Testis (tissue), 3 donors: ENCODE results near the gene RNF149. TPM values are rescaled to one million over a fixed set of nuclear protein-coding genes. Genes with fewer than 3 reads are reported as not detected.

ENCODE experiments used
- DNase-seq: peaks from one replicate; pipeline ENCODE4 v3.0.0-alpha.2; 2019
- H3K27ac ChIP-seq, 2 donors: fragments of 200-600 bp; sonication (generic); one replicate each; pipeline ENCODE4 v1.5.1; 2019
- H3K27me3 ChIP-seq: fragments of 200-600 bp; sonication (generic); one replicate; pipeline ENCODE4 v1.5.1; 2019
- H3K36me3 ChIP-seq: fragments of 200-600 bp; sonication (generic); one replicate; pipeline ENCODE4 v1.5.1; 2017; ENCODE audit warnings: low read depth; ENCODE audit errors: missing control alignments
- H3K4me1 ChIP-seq: fragments of 200-600 bp; sonication (generic); one replicate; pipeline ENCODE4 v1.5.1; 2019
- H3K4me3 ChIP-seq, 2 donors: fragments of 200-600 bp; sonication (generic); one replicate each; pipeline ENCODE4 v1.5.1; 2017 to 2019
- H3K9me3 ChIP-seq: fragments of 200-600 bp; sonication (generic); one replicate; pipeline ENCODE4 v1.5.1; 2017
- CTCF ChIP-seq, 3 experiments: fragments of 450-650 bp in 2 of 3; fragments of 200-600 bp in 1 of 3; sonication (generic) in 1 of 3; IDR thresholded peaks; one replicate each; pipeline ENCODE4 v1.5.1; 2016 to 2019; ENCODE audit warnings: antibody characterized with exemption in 3 of 3, mild to moderate bottlenecking in 2 of 3, moderate library complexity in 1 of 3
- POLR2A ChIP-seq: fragments of 450-650 bp; IDR thresholded peaks from one replicate; pipeline ENCODE4 v1.6.1; 2017; ENCODE audit warnings: antibody characterized with exemption, mild to moderate bottlenecking, moderate library complexity
- WGBS, 2 donors: methylation state at CpG; one replicate each; pipeline ENCODE4 v1.1.5; 2018; 5-methylcytosine and 5-hydroxymethylcytosine counted together
- intact Hi-C: fragments of 100-400 bp; cut with DNase I; formaldehyde crosslinking; loops from one replicate; pipeline ENCODE4 v1.15.1; 2023; ENCODE audit warnings: low total_unique reads
- polyA plus RNA-seq: library from polyadenylated mRNA; stranded (reverse); fragments of 350-450 nt; fragmentation: Illumina TruSeq; extraction: RNeasy Lipid Tissue Mini Kit (QIAGEN cat#74804); gene quantifications from one replicate; pipeline ENCODE4 v1.2.3, GENCODE V29; 2014; ENCODE audit warnings: low read depth, low replicate concordance; ENCODE audit not compliant: insufficient read depth
- total RNA-seq, 2 donors: library from RNA; depleted of rRNA; stranded (reverse); fragments of >200 nt; gene quantifications; one replicate each; pipeline ENCODE4 v1.2.3, GENCODE V29; 2016

Gene RNF149
- total and polyA plus RNA-seq, 3 donors from 2014 or later, result 58.0 to 107 (median 95.0) TPM

GRCh38 chr2:101294861-101295260 lies 13.6 kb downstream of the RNF149 start:
- H3K9me3 ChIP-seq, result no peaks in the 10 kb centered on the region
- no peaks in the 10 kb centered on the region for H3K4me1 ChIP-seq
- intact Hi-C loops, result no loop called here
- H3K27me3 ChIP-seq, result no peaks in the 10 kb centered on the region
- 88 to 92% methylated on average over 6 of the region's 6 CpGs for WGBS, 2 donors
- H3K36me3 ChIP-seq, result no peaks in the 10 kb centered on the region
- no peak overlapping the region for H3K4me3 ChIP-seq
- DNase-seq, result no peak
- TF ChIP-seq POLR2A, result no peak
- TF ChIP-seq CTCF (IDR thresholded peaks at IDR 0.05), result no peak
- H3K27ac ChIP-seq, result no peak overlapping the region

GRCh38 chr2:101293544-101293943 lies 15.0 kb downstream of the RNF149 start:
- H3K4me1 ChIP-seq, result no peaks in the 10 kb centered on the region
- intact Hi-C loops, result no loop called here
- 75 to 77% methylated on average over 2 of the region's 2 CpGs for WGBS, 2 donors
- H3K27me3 ChIP-seq, result no peaks in the 10 kb centered on the region
- H3K4me3 ChIP-seq, result no peak overlapping the region
- TF ChIP-seq POLR2A, result no peak
- no peak overlapping the region for H3K27ac ChIP-seq
- H3K36me3 ChIP-seq, result no peaks in the 10 kb centered on the region
- DNase-seq, result no peak
- no peaks in the 10 kb centered on the region for H3K9me3 ChIP-seq

DNA sequence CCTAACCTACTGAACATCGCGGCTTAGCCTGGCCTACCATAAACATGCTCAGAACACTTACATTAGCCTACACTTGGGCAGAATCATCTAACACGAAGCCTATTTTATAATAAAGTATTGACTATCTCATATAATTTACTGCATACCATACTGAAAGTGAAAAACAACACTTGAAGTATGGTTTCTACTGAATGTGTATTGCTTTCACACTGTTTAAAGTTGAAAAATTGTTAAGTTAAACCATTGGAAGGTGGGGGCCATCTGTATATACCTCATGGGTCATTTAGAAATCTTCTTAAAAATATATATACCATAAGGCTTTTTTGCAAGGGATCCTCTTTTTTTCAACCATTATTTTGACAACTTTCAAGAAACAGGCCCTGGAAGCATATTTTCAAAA lies 16.5 kb downstream of the RNF149 start:
- Histone ChIP-seq H3K27ac (no peak overlapping the region), H3K4me3 (no peak overlapping the region), H3K36me3 (no peaks in the 10 kb centered on the region), H3K4me1 (no peaks in the 10 kb centered on the region), H3K27me3 (no peaks in the 10 kb centered on the region), H3K9me3 (no peaks in the 10 kb centered on the region)
- 92 to 97% methylated on average over 3 of the region's 3 CpGs for WGBS, 2 donors
- intact Hi-C loops, result no loop called here
- no peak for DNase-seq
- TF ChIP-seq CTCF (IDR thresholded peaks at IDR 0.05) (no peak), POLR2A (no peak)

GRCh38 chr2:101290711-101291110 lies 17.8 kb downstream of the RNF149 start:
- H3K9me3 ChIP-seq, result no peaks in the 10 kb centered on the region
- DNase-seq, result no peak
- no peak overlapping the region for H3K4me3 ChIP-seq
- no peaks in the 10 kb centered on the region for H3K36me3 ChIP-seq
- H3K27ac ChIP-seq, result no peak overlapping the region
- H3K4me1 ChIP-seq, result no peaks in the 10 kb centered on the region
- intact Hi-C loops, result no loop called here
- TF ChIP-seq CTCF (IDR thresholded peaks at IDR 0.05), result no peak
- TF ChIP-seq POLR2A, result no peak
- no peaks in the 10 kb centered on the region for H3K27me3 ChIP-seq

GRCh38 chr2:101287303-101287702 lies 21.2 kb downstream of the RNF149 start:
- Histone ChIP-seq H3K4me3 (no peak overlapping the region), H3K36me3 (no peaks in the 10 kb centered on the region), H3K27ac (no peak overlapping the region), H3K9me3 (no peaks in the 10 kb centered on the region), H3K4me1 (no peaks in the 10 kb centered on the region), H3K27me3 (no peaks in the 10 kb centered on the region)
- 89 to 93% methylated on average over 2 of the region's 2 CpGs for WGBS, 2 donors
- DNase-seq, result no peak
- TF ChIP-seq POLR2A (no peak), CTCF (IDR thresholded peaks at IDR 0.05) (no peak)
- intact Hi-C loops, result no loop called here
